ENCODE data around the gene FARSA.

GRCh38 chr19:12918253-12918652, 15.3 kb downstream of the FARSA start:
- TF ChIP-seq CTCF (IDR thresholded peaks at IDR 0.05) (no peak), POLR2AphosphoS5 (IDR thresholded peaks at IDR 0.05) (no peak), POLR2A (IDR thresholded peaks at IDR 0.05) (no peak), EP300 (IDR thresholded peaks at IDR 0.05) (no peak)

All from upper lobe of left lung (tissue), 4 donors.